ENCODE data around the gene DNAH10.

DNA sequence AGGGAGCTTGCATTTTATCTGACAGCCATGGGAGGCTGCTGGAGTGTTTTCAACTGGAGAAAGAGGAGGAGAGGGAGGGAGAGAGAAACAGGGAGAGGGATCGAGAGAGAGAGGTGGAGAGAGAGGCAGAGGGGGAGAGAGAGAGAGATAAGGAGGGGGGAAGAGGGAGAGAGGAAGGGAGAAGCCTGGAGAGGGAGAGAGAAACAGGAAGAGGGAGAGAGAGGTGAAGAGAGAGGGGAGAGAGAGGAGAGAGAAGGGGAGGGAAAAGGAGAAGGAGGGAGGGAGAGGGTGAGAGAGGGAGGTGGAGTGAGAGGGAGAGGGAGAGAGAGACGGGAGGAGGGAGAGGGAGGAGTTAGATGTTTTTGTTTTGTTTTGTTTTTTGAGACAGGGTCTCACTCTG is 45.6 kb downstream of the DNAH10 start:
- TF ChIP-seq CTCF (conservative IDR thresholded peaks at IDR 0.05; ENCODE audit: low read length) (no peak), EZH2phosphoT487 (IDR thresholded peaks at IDR 0.05; ENCODE audit: borderline replicate concordance, low read depth, low read length) (no peak)
